ENCODE results near the gene MSI1. TPM values are rescaled to one million over a fixed set of nuclear protein-coding genes. Genes with fewer than 3 reads are reported as not detected.

The MSI1 gene
- total and polyA plus RNA-seq, 3 donors from 2014 or later: 7.4 to 25.1 (median 14.8) TPM

- intact Hi-C loops (cut with DNase I; ENCODE audit: low total_unique reads): no loop called here
- Histone ChIP-seq H3K27me3 (no peaks in the 10 kb centered on the region), H3K4me3 (no peak overlapping the region), H3K36me3 (ENCODE audit: low read depth, missing control alignments) (no peaks in the 10 kb centered on the region), H3K9me3 (no peaks in the 10 kb centered on the region), H3K27ac (no peak overlapping the region), H3K4me1 (peaks cover 7% of the 10 kb centered on the region)
- WGBS, 2 donors: 67 to 70% methylated on average over 5 of the region's 5 CpGs
- no peak for DNase-seq
- TF ChIP-seq CTCF (IDR thresholded peaks at IDR 0.05) (no peak), POLR2A (IDR thresholded peaks at IDR 0.05) (no peak)
Observed at GRCh38 chr12:120314220-120314619, 54.7 kb downstream of the MSI1 start.

GRCh38 chr12:120301962-120302815, 66.8 kb downstream of the MSI1 start, which contains the start of gene SIRT4:
SIRT4 (plus strand) TSS chr12:120302321; CDS start chr12:120303562, 1,241 bp downstream.
- H3K9me3 ChIP-seq: no peaks in the 10 kb centered on the region
- peak; percentile 98 for DNase-seq
- H3K36me3 ChIP-seq (ENCODE audit: low read depth, missing control alignments): no peaks in the 10 kb centered on the region
- H3K27me3 ChIP-seq: no peaks in the 10 kb centered on the region
- peak; percentile 62 to 79 (median 67) for TF ChIP-seq CTCF (IDR thresholded peaks at IDR 0.05)
- no peak for TF ChIP-seq POLR2A (IDR thresholded peaks at IDR 0.05)
- H3K4me1 ChIP-seq: no peaks in the 10 kb centered on the region
- 4 to 7% methylated on average over 31 of the region's 31 CpGs for WGBS, 2 donors
- intact Hi-C loops (cut with DNase I; ENCODE audit: low total_unique reads): no loop called here
- H3K4me3 ChIP-seq: peak within 1 kb of the TSS; percentile 62 to 64
- peak within 1 kb of the TSS in 1 of 2 donors; percentile 47 for H3K27ac ChIP-seq

DNA sequence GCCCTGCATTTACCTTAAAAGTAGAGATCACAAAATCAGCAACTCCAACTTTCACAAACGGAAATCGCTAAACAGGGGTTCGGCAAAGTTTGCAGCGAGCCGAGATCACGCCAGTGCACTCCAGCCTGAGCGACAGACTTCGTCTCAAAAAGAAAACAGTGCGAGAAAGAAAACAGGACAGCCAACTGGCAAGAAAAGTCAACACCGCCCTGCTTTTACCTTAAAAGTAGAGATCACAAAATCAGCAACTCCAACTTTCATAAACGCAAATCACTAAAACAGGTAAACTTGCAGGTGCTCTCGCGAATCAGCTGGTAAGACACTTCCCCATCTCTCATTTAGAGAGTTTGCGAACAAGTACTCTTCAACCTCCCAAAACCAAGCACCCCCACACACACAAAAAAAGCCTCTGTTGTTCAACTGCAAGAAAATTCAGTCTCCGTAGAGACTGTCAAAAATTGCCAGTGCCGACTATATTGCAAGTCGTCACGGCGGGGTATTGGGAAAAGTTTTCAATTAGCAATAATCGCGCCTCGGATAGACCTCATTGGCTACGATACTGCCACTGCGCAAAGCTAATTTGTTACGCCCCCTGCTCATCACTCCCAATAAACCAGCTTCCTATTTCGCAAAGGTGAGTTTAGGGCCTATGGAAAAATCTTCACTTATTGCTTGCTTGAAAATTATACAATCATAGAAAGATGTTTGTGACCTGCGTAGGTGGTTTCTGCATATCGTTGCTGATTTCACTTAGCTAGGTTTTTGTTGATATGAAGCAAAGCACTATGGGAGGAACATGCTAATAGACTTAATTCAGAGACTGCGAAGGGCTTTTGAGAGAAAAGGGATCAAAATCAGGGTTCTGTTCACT, 76.1 kb downstream of the MSI1 start, which contains the start of gene RNU4-1:
Gene RNU4-1 (minus strand): TSS at position 577 of the 871 bp plus-strand sequence.
- TF ChIP-seq POLR2A (IDR thresholded peaks at IDR 0.05): peak; percentile 8
- TF ChIP-seq CTCF (IDR thresholded peaks at IDR 0.05): no peak
- Histone ChIP-seq H3K4me3 (peak within 1 kb of the TSS; percentile 59 to 73), H3K9me3 (no peaks in the 10 kb centered on the region), H3K4me1 (peaks cover 6% of the 10 kb centered on the region), H3K27me3 (no peaks in the 10 kb centered on the region), H3K36me3 (ENCODE audit: low read depth, missing control alignments) (no peaks in the 10 kb centered on the region), H3K27ac (peak within 1 kb of the TSS; percentile 97 to 98)
- WGBS, 2 donors: 0 to 1% methylated on average over 29 of the region's 29 CpGs
- intact Hi-C loops (cut with DNase I; ENCODE audit: low total_unique reads): no loop called here
- peak; percentile 90 for DNase-seq

- H3K9me3 ChIP-seq: no peaks in the 10 kb centered on the region
- H3K4me3 ChIP-seq: peak overlapping the region; percentile 59 to 73
- peaks cover 6% of the 10 kb centered on the region for H3K4me1 ChIP-seq
- no peaks in the 10 kb centered on the region for H3K36me3 ChIP-seq (ENCODE audit: low read depth, missing control alignments)
- WGBS, 2 donors: 0 to 1% methylated on average over 17 of the region's 17 CpGs
- TF ChIP-seq POLR2A (IDR thresholded peaks at IDR 0.05) (no peak), CTCF (IDR thresholded peaks at IDR 0.05) (no peak)
- intact Hi-C loops (cut with DNase I; ENCODE audit: low total_unique reads): no loop called here
- no peak for DNase-seq
- H3K27ac ChIP-seq: peak overlapping the region; percentile 97 to 98
- H3K27me3 ChIP-seq: no peaks in the 10 kb centered on the region
Observed at GRCh38 chr12:120292411-120292660, 76.6 kb downstream of the MSI1 start.

Small RNA genes within 50 kb of the gene (small RNA-seq; reads per million reads assigned to genes)
- gene RNU4-1: 1,331 to 1,504 reads per million in 2 donors
- gene RNU4-2: 578 to 593 reads per million in 2 donors
- gene RNU6-1088P: 0 reads per million in 2 donors

Other genes starting within 250 kb of the MSI1 start
- gene GCN1, start 174.4 kb downstream of the MSI1 start, total RNA-seq: 100 to 1,000 TPM; 104 to 164 TPM
- gene GCN1, start 174.4 kb downstream of the MSI1 start, polyA plus RNA-seq (ENCODE audit: insufficient read depth, low read depth, low replicate concordance): 66.3 TPM
- gene RPLP0, start 168.1 kb downstream of the MSI1 start, total RNA-seq: 1,000 to 10,000 TPM in 1 of 2 donors, 100 to 1,000 TPM in 1; 733 to 1,607 TPM
- gene RPLP0, start 168.1 kb downstream of the MSI1 start, polyA plus RNA-seq (ENCODE audit: insufficient read depth, low read depth, low replicate concordance): 1,137 TPM
- 10 to 100 TPM; 81.8 to 84.9 TPM for gene PXN, start 103.4 kb downstream of the MSI1 start, total RNA-seq
- gene PXN, start 103.4 kb downstream of the MSI1 start, polyA plus RNA-seq (ENCODE audit: insufficient read depth, low read depth, low replicate concordance): 89.6 TPM
- under 1 TPM; under 0.01 TPM for gene RNU4-2, start 77.3 kb downstream of the MSI1 start, total RNA-seq
- not detected for gene RNU4-2, start 77.3 kb downstream of the MSI1 start, polyA plus RNA-seq (ENCODE audit: insufficient read depth, low read depth, low replicate concordance)
- gene RNU4-1, start 75.9 kb downstream of the MSI1 start, total RNA-seq: under 1 TPM; under 0.01 TPM
- gene RNU4-1, start 75.9 kb downstream of the MSI1 start, polyA plus RNA-seq (ENCODE audit: insufficient read depth, low read depth, low replicate concordance): not detected
- gene SIRT4, start 66.8 kb downstream of the MSI1 start, total RNA-seq: 1 to 10 TPM; 3.3 to 5.0 TPM
- 10.0 TPM for gene SIRT4, start 66.8 kb downstream of the MSI1 start, polyA plus RNA-seq (ENCODE audit: insufficient read depth, low read depth, low replicate concordance)
- under 1 TPM in 1 of 2 donors, not detected in 1; 0.94 TPM for gene PLA2G1B, start 41.4 kb downstream of the MSI1 start, total RNA-seq
- gene PLA2G1B, start 41.4 kb downstream of the MSI1 start, polyA plus RNA-seq (ENCODE audit: insufficient read depth, low read depth, low replicate concordance): 3.6 TPM
- 100 to 1,000 TPM; 549 to 563 TPM for gene COX6A1, start 68.9 kb upstream of the MSI1 start, total RNA-seq
- gene COX6A1, start 68.9 kb upstream of the MSI1 start, polyA plus RNA-seq (ENCODE audit: insufficient read depth, low read depth, low replicate concordance): 485 TPM
- gene TRIAP1, start 77.2 kb upstream of the MSI1 start, total RNA-seq: 10 to 100 TPM; 13.9 to 15.7 TPM
- 20.0 TPM for gene TRIAP1, start 77.2 kb upstream of the MSI1 start, polyA plus RNA-seq (ENCODE audit: insufficient read depth, low read depth, low replicate concordance)
- 10 to 100 TPM; 17.5 to 20.9 TPM for gene GATC, start 77.3 kb upstream of the MSI1 start, total RNA-seq
- gene GATC, start 77.3 kb upstream of the MSI1 start, polyA plus RNA-seq (ENCODE audit: insufficient read depth, low read depth, low replicate concordance): 10.8 TPM
- 100 to 1,000 TPM; 199 to 238 TPM for gene SRSF9, start 100.6 kb upstream of the MSI1 start, total RNA-seq
- gene SRSF9, start 100.6 kb upstream of the MSI1 start, polyA plus RNA-seq (ENCODE audit: insufficient read depth, low read depth, low replicate concordance): 202 TPM
- gene DYNLL1, start 126.9 kb upstream of the MSI1 start, total RNA-seq: 100 to 1,000 TPM; 404 to 461 TPM
- 725 TPM for gene DYNLL1, start 126.9 kb upstream of the MSI1 start, polyA plus RNA-seq (ENCODE audit: insufficient read depth, low read depth, low replicate concordance)
- 10 to 100 TPM; 31.3 to 37.4 TPM for gene COQ5, start 160.0 kb upstream of the MSI1 start, total RNA-seq
- 51.0 TPM for gene COQ5, start 160.0 kb upstream of the MSI1 start, polyA plus RNA-seq (ENCODE audit: insufficient read depth, low read depth, low replicate concordance)
- 100 to 1,000 TPM; 307 to 370 TPM for gene RNF10, start 165.2 kb upstream of the MSI1 start, total RNA-seq
- 340 TPM for gene RNF10, start 165.2 kb upstream of the MSI1 start, polyA plus RNA-seq (ENCODE audit: insufficient read depth, low read depth, low replicate concordance)
- gene POP5, start 212.2 kb upstream of the MSI1 start, total RNA-seq: 10 to 100 TPM; 36.7 to 37.8 TPM
- gene POP5, start 212.2 kb upstream of the MSI1 start, polyA plus RNA-seq (ENCODE audit: insufficient read depth, low read depth, low replicate concordance): 28.1 TPM